Measurements from ENCODE around the gene NOS1.
"Not testable (repeated sequence)": the region's sequence is repeated elsewhere in the genome, so short reads cannot be mapped to it uniquely, and the experiment has no call there.

The NOS1 gene

GRCh38 chr12:117188961-117189724 is 172.3 kb downstream of the NOS1 start:
- peak in 1 of 2 experiments; percentile 20 for DNase-seq
- TF ChIP-seq POLR2A (IDR thresholded peaks at IDR 0.05; ENCODE audit: low read length) (no peak), GATA1 (IDR thresholded peaks at IDR 0.05; ENCODE audit: low read depth, low read length) (no peak)

DNA sequence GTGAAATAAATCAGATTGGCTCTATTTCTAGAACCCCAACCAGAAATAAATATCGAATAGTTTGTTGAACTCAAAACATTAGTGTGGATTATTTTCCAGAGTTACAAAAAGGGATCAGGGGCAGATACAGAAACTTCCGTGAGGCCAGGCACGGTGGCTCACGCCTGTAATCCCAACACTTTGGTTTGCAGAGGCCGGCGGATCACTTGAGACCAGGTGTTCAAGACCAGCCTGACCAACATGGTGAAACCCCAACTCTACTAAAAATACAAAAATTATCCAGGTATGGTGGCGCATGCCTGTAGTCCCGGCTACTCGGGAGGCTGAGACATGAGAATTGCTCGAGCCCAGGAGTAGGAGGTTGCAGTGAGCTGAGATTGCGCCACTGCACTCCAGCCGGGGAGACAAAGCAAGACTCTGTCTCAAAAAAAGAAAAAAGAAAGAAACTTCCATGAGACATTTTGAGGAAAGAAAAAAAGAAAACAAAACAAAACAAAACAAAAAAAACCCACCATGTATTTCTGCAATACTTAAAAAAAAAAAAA is 173.2 kb downstream of the NOS1 start:
- TF ChIP-seq POLR2A (IDR thresholded peaks at IDR 0.05; ENCODE audit: low read length) (no peak), GATA1 (IDR thresholded peaks at IDR 0.05; ENCODE audit: low read depth, low read length) (no peak)
- DNase-seq, result no peak

DNA sequence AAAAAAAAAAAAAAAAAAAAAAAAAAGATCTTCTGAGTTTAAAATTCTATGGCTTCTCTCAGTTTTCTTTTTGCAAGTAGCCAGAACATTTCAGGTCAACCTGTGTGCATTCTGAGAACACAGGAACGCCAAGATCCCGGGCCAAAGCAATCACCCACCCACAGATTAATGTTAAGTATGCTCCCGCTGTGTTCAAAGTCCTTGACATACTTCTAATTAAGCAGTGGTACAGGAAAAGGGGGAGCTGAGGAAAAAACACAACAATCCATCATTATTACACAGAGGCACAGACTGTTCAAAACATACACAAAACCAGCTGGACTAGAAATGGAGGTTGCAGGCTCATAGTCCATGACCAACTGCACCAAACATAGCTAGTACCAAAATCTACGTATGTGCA is 174.0 kb downstream of the NOS1 start:
- TF ChIP-seq GATA1 (IDR thresholded peaks at IDR 0.05; ENCODE audit: low read depth, low read length) (no peak), POLR2A (IDR thresholded peaks at IDR 0.05; ENCODE audit: low read length) (no peak)
- no peak for DNase-seq

DNA sequence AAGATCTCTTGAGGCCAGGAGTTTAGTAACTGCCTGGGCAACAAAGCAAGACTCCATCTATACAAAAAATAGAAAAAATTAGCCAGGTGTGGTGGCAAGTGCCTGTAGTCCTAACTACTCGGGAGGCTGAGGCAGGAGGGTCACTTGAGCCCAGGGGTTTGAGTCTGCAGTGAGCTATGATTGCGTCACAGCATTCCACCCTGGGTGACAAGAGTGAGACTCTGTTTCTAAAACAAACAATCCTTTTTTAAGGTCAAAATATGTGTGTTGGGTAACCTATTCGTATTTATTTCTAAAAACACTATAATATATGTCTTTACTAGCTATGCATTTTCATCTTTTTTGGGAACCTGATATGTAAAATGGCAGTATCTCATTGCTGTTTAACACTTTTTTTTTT is 178.6 kb downstream of the NOS1 start:
- TF ChIP-seq GATA1 (IDR thresholded peaks at IDR 0.05; ENCODE audit: low read depth, low read length), result no peak
- no peak for TF ChIP-seq POLR2A (IDR thresholded peaks at IDR 0.05; ENCODE audit: low read length)
- DNase-seq, result no peak

DNA sequence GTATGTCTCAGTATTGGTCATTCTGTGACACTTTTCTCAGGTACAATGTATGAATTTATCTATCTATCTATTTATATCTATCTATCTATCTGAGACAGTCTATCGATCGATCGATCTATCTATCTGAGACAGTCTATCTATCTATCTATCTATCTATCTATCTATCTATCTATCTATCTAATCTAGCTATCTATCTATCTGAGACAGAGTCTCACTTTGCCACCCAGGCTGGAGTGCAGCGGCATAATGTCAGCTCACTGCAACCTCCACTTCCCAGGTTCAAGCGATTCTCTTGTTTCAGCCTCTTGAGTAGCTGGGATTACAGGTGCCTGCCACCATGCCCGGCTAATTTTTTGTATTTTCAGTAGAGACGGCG is 180.0 kb downstream of the NOS1 start:
- not testable (repeated sequence) for DNase-seq

- DNase-seq, result peak in 1 of 2 experiments; percentile 7
- TF ChIP-seq GATA1 (IDR thresholded peaks at IDR 0.05; ENCODE audit: low read depth, low read length), result no peak
- TF ChIP-seq POLR2A (IDR thresholded peaks at IDR 0.05; ENCODE audit: low read length), result no peak
Measured at GRCh38 chr12:117180758-117181467, 180.5 kb downstream of the NOS1 start.

GRCh38 chr12:117178745-117179144 is 182.7 kb downstream of the NOS1 start:
- DNase-seq, result no peak
- no peak for TF ChIP-seq POLR2A (IDR thresholded peaks at IDR 0.05; ENCODE audit: low read length)
- no peak for TF ChIP-seq GATA1 (IDR thresholded peaks at IDR 0.05; ENCODE audit: low read depth, low read length)

GRCh38 chr12:117178301-117178700 is 183.1 kb downstream of the NOS1 start:
- TF ChIP-seq GATA1 (IDR thresholded peaks at IDR 0.05; ENCODE audit: low read depth, low read length), result no peak
- no peak for TF ChIP-seq POLR2A (IDR thresholded peaks at IDR 0.05; ENCODE audit: low read length)
- DNase-seq, result no peak

DNA sequence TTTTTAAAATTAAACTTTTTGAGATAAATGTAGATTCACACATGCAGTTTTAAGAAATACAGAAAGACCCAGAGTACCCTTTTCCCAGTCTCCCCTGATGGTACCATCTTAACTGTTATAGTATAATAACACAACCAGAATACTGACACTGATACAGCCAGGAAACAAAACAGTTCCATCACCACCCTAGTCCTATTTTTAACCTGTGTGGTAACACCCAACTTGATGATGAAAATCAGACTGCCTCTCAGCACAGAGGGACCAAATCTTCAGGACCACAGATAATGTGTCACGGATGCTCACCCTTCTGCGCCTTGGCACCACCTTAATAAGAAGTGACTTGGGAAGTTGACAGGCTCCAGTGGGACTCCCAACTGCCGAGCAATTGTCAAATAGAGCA is 189.3 kb downstream of the NOS1 start:
- TF ChIP-seq GATA1 (IDR thresholded peaks at IDR 0.05; ENCODE audit: low read depth, low read length), result no peak

DNA sequence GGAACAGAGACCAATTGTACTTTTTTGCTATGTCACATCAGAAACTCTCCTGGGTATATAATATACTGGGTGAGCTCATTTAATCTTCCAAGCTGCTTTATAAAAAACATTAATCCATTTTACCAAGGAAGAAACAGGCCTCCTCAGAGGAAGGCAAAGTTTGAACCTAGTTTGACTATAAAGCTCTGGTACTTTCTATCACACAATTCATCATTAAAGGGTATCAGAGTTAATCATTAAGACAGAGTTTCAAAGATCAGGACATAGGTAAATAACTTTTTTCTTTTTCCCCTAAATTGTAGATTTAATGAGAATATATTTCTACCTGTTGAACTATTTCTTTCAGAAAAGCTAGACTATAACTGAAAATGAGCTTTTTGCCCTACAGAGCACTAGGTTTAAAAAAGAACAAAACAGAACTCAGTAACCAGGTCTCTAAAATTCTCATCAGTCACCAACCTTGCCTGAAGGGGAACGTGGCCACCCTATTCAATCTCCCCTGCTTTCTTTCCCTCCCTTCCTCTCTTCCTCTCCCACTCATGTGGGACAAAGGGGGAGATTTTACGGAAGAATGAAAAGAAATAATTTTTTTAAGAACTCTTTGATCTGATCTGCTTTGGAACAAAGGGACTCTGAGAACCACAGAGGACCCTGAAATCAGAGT is 189.8 kb downstream of the NOS1 start:
- TF ChIP-seq GATA1 (IDR thresholded peaks at IDR 0.05; ENCODE audit: low read depth, low read length) (no peak), POLR2A (IDR thresholded peaks at IDR 0.05; ENCODE audit: low read length) (no peak)
- DNase-seq, result no peak

More for the DNA sequence above, 189.3 kb downstream of the NOS1 start:
- DNase-seq, result no peak

- TF ChIP-seq GATA1 (IDR thresholded peaks at IDR 0.05; ENCODE audit: low read depth, low read length) (no peak), POLR2A (IDR thresholded peaks at IDR 0.05; ENCODE audit: low read length) (no peak)
- DNase-seq, result no peak
Measured at GRCh38 chr12:117169548-117169947, 191.9 kb downstream of the NOS1 start.

GRCh38 chr12:117168976-117169375 is 192.4 kb downstream of the NOS1 start:
- no peak for DNase-seq
- TF ChIP-seq GATA1 (IDR thresholded peaks at IDR 0.05; ENCODE audit: low read depth, low read length) (no peak), POLR2A (IDR thresholded peaks at IDR 0.05; ENCODE audit: low read length) (no peak)

GRCh38 chr12:117167769-117168168 is 193.7 kb downstream of the NOS1 start:
- TF ChIP-seq POLR2A (IDR thresholded peaks at IDR 0.05; ENCODE audit: low read length) (no peak), GATA1 (IDR thresholded peaks at IDR 0.05; ENCODE audit: low read depth, low read length) (no peak)
- DNase-seq, result no peak

GRCh38 chr12:117166107-117166506 is 195.3 kb downstream of the NOS1 start:
- DNase-seq, result no peak
- TF ChIP-seq POLR2A (IDR thresholded peaks at IDR 0.05; ENCODE audit: low read length), result no peak
- TF ChIP-seq GATA1 (IDR thresholded peaks at IDR 0.05; ENCODE audit: low read depth, low read length), result no peak

All from erythroblast (primary cell).